Measurements from ENCODE around the gene FAM131B. TPM values are rescaled to one million over a fixed set of nuclear protein-coding genes. Genes with fewer than 3 reads are reported as not detected.

FAM131B gene
- total and polyA plus RNA-seq, 2 of the 8 experiments (the other 6 are each of a cell fraction or from before 2014, with no cell fraction given) = 23.1 to 38.2 TPM

GRCh38 chr7:143343596-143343995 is 18.9 kb downstream of the FAM131B start:
- H3K27ac ChIP-seq (ENCODE audit: low read depth, low read length) = no peak overlapping the region
- CTCF ChIA-PET (ENCODE audit: partially characterized antibody) = interaction anchor here (0.7 to 5.8 kb wide), 16 partner anchors 8 to 104 kb away, joined by 3 to 50 read pairs (median 5); partner anchors contain the start of genes CLCN1 and EPHA1
- POLR2A ChIA-PET (ENCODE audit: partially characterized antibody) = interaction anchor here (1.2 to 3.1 kb wide), 3 partner anchors 12 to 62 kb away, joined by 3 to 12 read pairs (median 4); partner anchors contain the start of gene ZYX

More at GRCh38 chr7:143343596-143343995, 18.9 kb downstream of the FAM131B start:
- WGBS, 2 experiments (ENCODE audit: extremely low coverage in 1 of 2, insufficient coverage in 1 of 2, insufficient read length in 1 of 2, insufficient replicate concordance in 2 of 2, low coverage in 1 of 2, low lambda C conversion rate in 2 of 2, missing lambda C conversion rate in 1 of 2) = 60% methylated on average over 3 of the region's 3 CpGs; no CpG with 5 or more reads in 1 of the 2 experiments
- H4K5ac ChIP-seq (ENCODE audit: insufficient read length, low read depth, low read length) = no peak overlapping the region
- H3K14ac ChIP-seq (ENCODE audit: insufficient read length) = no peak overlapping the region
- no peaks in the 10 kb centered on the region for H3K9me3 ChIP-seq (ENCODE audit: insufficient read depth in 2 of 2, low read depth in 1 of 2, low read length in 1 of 2)
- H2BK12ac ChIP-seq (ENCODE audit: low read depth, low read length) = no peak overlapping the region
- H2BK15ac ChIP-seq (ENCODE audit: low read length) = no peak overlapping the region
- H3K9ac ChIP-seq (replicated peaks in 1 of 4; ENCODE audit: extremely low read depth in 1 of 4, low read depth in 3 of 4, low read length in 3 of 4) = no peak overlapping the region
- no peak overlapping the region for H3K56ac ChIP-seq (replicated peaks; ENCODE audit: insufficient read length, low read depth, low read length)
- no peak overlapping the region for H3K23ac ChIP-seq (ENCODE audit: insufficient read length)
- H3K4me2 ChIP-seq (ENCODE audit: insufficient read depth in 1 of 2, low read depth in 2 of 2, low read length in 2 of 2) = no peak overlapping the region
- no peaks in the 10 kb centered on the region; the same call in 1 of the 2 replicates for H3K23me2 ChIP-seq (ENCODE audit: low read depth, low read length)
- no peak for DNase-seq (ENCODE audit: low read depth in 1 of 2, low spot score in 2 of 2)
- no peak overlapping the region for H2BK20ac ChIP-seq (ENCODE audit: low read length)
- peaks cover 0 to 3% (median 0%) of the 10 kb centered on the region in 4 experiments; a peak in 2 of 7 replicates for H3K27me3 ChIP-seq (replicated peaks in 1 of 4; ENCODE audit: control insufficient read depth in 3 of 4, extremely low read depth in 1 of 4, insufficient read depth in 3 of 4, low read length in 3 of 4)
- no peak overlapping the region for H2AK5ac ChIP-seq (ENCODE audit: low read depth, low read length)
- no peaks in the 10 kb centered on the region for H4K20me1 ChIP-seq (replicated peaks in 1 of 2; ENCODE audit: control insufficient read depth in 1 of 2, insufficient read depth in 2 of 2, low read length in 2 of 2)
- H2BK5ac ChIP-seq (ENCODE audit: low read depth, low read length) = no peak overlapping the region
- H2BK120ac ChIP-seq (replicated peaks; ENCODE audit: low read depth, low read length) = no peak overlapping the region
- H4K91ac ChIP-seq (replicated peaks; ENCODE audit: insufficient read length, low read length) = no peak overlapping the region
- H3K4me3 ChIP-seq (ENCODE audit: extremely low read depth in 1 of 4, insufficient read depth in 2 of 4, low read depth in 3 of 4, low read length in 4 of 4) = no peak overlapping the region
- no peak overlapping the region for H2AFZ ChIP-seq (ENCODE audit: low read length)
- H3K4ac ChIP-seq (replicated peaks; ENCODE audit: insufficient read length, low read depth, low read length) = no peak overlapping the region
- H3K4me1 ChIP-seq (replicated peaks in 1 of 4; ENCODE audit: control insufficient read depth in 3 of 4, insufficient read depth in 4 of 4, low read length in 3 of 4) = peaks cover 0 to 6% (median 3%) of the 10 kb centered on the region in 4 experiments; a peak in 3 of 7 replicates
- no peaks in the 10 kb centered on the region for H3K36me3 ChIP-seq (ENCODE audit: control insufficient read depth in 2 of 4, insufficient read depth in 4 of 4, low read length in 3 of 4)
- no peaks in the 10 kb centered on the region for H3K79me2 ChIP-seq (ENCODE audit: control insufficient read depth in 1 of 2, insufficient read depth in 2 of 2, low read length in 2 of 2)
- no peak for FAIRE-seq
- TF ChIP-seq RXRA (IDR thresholded peaks at IDR 0.05; ENCODE audit: insufficient read depth, low read depth, low read length) (no peak), YY1 (IDR thresholded peaks at IDR 0.05; ENCODE audit: low read depth, low read length) (peak; percentile 52; the same call in 1 of the 2 replicates)
- no peak overlapping the region for H3K18ac ChIP-seq (ENCODE audit: extremely low read depth, low read length)
- H4K8ac ChIP-seq (ENCODE audit: extremely low read depth, insufficient read depth, low read length) = no peak overlapping the region
- no peaks in the 10 kb centered on the region for H3K79me1 ChIP-seq (ENCODE audit: low read depth, low read length)
